Parathyroid adenoma (tissue), 2 donors: ENCODE data around the gene SENP1.

ENCODE experiments used
- H2AFZ ChIP-seq: fragments of 300-600 bp; sonication (generic); one replicate; pipeline ENCODE4 v1.7.0; 2017; ENCODE audit warnings: antibody characterized with exemption, mild to moderate bottlenecking
- H3K27ac ChIP-seq: fragments of 300-600 bp; sonication (generic); one replicate; pipeline ENCODE4 v1.7.0; 2017
- H3K27me3 ChIP-seq: fragments of 300-600 bp; sonication (generic); one replicate; pipeline ENCODE4 v1.7.0; 2017; ENCODE audit warnings: low read length; ENCODE audit not compliant: control insufficient read depth, insufficient read depth
- H3K36me3 ChIP-seq: fragments of 300-600 bp; sonication (generic); one replicate; pipeline ENCODE4 v1.7.0; 2017; ENCODE audit warnings: low read length; ENCODE audit not compliant: control insufficient read depth, insufficient read depth
- H3K4me1 ChIP-seq: fragments of 300-600 bp; sonication (generic); one replicate; pipeline ENCODE4 v1.7.0; 2017; ENCODE audit warnings: control low read depth
- H3K4me2 ChIP-seq: fragments of 300-600 bp; sonication (generic); one replicate; pipeline ENCODE4 v1.7.0; 2017; ENCODE audit warnings: low read length
- H3K4me3 ChIP-seq: fragments of 300-600 bp; sonication (generic); one replicate; pipeline ENCODE4 v1.7.0; 2017; ENCODE audit warnings: low read depth, low read length
- H3K79me2 ChIP-seq: fragments of 300-600 bp; sonication (generic); one replicate; pipeline ENCODE4 v1.7.0; 2017; ENCODE audit warnings: control low read depth
- H3K9ac ChIP-seq: fragments of 300-600 bp; sonication (generic); one replicate; pipeline ENCODE4 v1.7.0; 2017; ENCODE audit warnings: mild to moderate bottlenecking
- H3K9me3 ChIP-seq: fragments of 300-600 bp; sonication (generic); one replicate; pipeline ENCODE4 v1.7.0; 2017; ENCODE audit warnings: low read length; ENCODE audit not compliant: control insufficient read depth
- TF ChIP-seq, protein P1 (sequence below): fragments of 300-600 bp; sonication (generic); IDR thresholded peaks from one replicate; pipeline ENCODE4 v1.7.0; 2017; ENCODE audit warnings: antibody characterized with exemption, mild to moderate bottlenecking
- donor health status: primary hyperparathyroidism.

The SENP1 gene

GRCh38 chr12:48037267-48037915 is 68.5 kb downstream of the SENP1 start:
- H3K27me3 ChIP-seq: no peaks in the 10 kb centered on the region
- H3K36me3 ChIP-seq: no peaks in the 10 kb centered on the region
- TF ChIP-seq, protein P1, sequence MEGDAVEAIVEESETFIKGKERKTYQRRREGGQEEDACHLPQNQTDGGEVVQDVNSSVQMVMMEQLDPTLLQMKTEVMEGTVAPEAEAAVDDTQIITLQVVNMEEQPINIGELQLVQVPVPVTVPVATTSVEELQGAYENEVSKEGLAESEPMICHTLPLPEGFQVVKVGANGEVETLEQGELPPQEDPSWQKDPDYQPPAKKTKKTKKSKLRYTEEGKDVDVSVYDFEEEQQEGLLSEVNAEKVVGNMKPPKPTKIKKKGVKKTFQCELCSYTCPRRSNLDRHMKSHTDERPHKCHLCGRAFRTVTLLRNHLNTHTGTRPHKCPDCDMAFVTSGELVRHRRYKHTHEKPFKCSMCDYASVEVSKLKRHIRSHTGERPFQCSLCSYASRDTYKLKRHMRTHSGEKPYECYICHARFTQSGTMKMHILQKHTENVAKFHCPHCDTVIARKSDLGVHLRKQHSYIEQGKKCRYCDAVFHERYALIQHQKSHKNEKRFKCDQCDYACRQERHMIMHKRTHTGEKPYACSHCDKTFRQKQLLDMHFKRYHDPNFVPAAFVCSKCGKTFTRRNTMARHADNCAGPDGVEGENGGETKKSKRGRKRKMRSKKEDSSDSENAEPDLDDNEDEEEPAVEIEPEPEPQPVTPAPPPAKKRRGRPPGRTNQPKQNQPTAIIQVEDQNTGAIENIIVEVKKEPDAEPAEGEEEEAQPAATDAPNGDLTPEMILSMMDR: no peak
- H3K4me2 ChIP-seq: no peak overlapping the region
- H3K79me2 ChIP-seq: no peaks in the 10 kb centered on the region
- H3K4me3 ChIP-seq: no peak overlapping the region
- H3K27ac ChIP-seq: no peak overlapping the region
- no peaks in the 10 kb centered on the region for H3K4me1 ChIP-seq
- H3K9ac ChIP-seq: no peak overlapping the region
- no peak overlapping the region for H2AFZ ChIP-seq
- no peaks in the 10 kb centered on the region for H3K9me3 ChIP-seq

GRCh38 chr12:48036818-48037217 is 69.1 kb downstream of the SENP1 start:
- H3K27ac ChIP-seq: no peak overlapping the region
- H2AFZ ChIP-seq: no peak overlapping the region
- no peaks in the 10 kb centered on the region for H3K79me2 ChIP-seq
- TF ChIP-seq, protein P1: no peak
- no peaks in the 10 kb centered on the region for H3K4me1 ChIP-seq
- no peak overlapping the region for H3K4me2 ChIP-seq
- H3K27me3 ChIP-seq: no peaks in the 10 kb centered on the region
- no peaks in the 10 kb centered on the region for H3K36me3 ChIP-seq
- H3K9me3 ChIP-seq: no peaks in the 10 kb centered on the region
- no peak overlapping the region for H3K4me3 ChIP-seq
- no peak overlapping the region for H3K9ac ChIP-seq

- Histone ChIP-seq H3K79me2 (no peaks in the 10 kb centered on the region), H3K9me3 (no peaks in the 10 kb centered on the region), H3K4me3 (no peak overlapping the region), H3K27me3 (no peaks in the 10 kb centered on the region), H3K36me3 (no peaks in the 10 kb centered on the region), H3K9ac (no peak overlapping the region), H3K4me2 (no peak overlapping the region), H3K4me1 (no peaks in the 10 kb centered on the region), H3K27ac (no peak overlapping the region), H2AFZ (no peak overlapping the region)
- TF ChIP-seq, protein P1: no peak
These were observed 70.8 kb downstream of the SENP1 start for GRCh38 chr12:48034835-48035805.

DNA sequence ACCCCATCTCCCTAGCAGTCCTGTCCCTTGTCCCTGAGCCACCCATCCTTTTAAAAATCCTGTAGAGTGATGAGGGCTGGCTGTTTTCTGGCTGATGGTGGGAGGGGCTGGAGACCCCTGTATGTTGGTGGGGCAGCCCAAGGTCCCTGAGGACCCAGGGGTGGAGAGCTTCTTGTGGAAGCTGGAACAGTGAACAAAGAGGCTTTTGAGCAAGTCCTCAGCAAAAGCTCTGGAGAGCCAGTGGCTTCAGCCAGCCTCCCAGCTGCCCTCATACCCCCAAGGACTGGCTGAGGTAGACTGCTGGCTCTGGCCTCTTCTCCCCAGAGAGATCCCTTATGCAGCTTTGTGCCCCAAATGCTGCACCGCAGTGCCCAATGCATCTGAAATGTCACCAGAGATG is 72.4 kb downstream of the SENP1 start:
- Histone ChIP-seq H3K4me2 (no peak overlapping the region), H3K4me1 (peaks cover 11% of the 10 kb centered on the region), H3K36me3 (no peaks in the 10 kb centered on the region), H3K27ac (no peak overlapping the region), H2AFZ (no peak overlapping the region), H3K79me2 (no peaks in the 10 kb centered on the region), H3K27me3 (no peaks in the 10 kb centered on the region), H3K9me3 (no peaks in the 10 kb centered on the region), H3K9ac (no peak overlapping the region), H3K4me3 (no peak overlapping the region)
- TF ChIP-seq, protein P1: no peak
